GM13977 (cell line): ENCODE data around the gene GNAO1.

Source experiments
- DNase-seq: peaks from one replicate; pipeline ENCODE4 v3.0.0; 2012; ENCODE audit warnings: low spot score
- in situ Hi-C: fragments of 300-500 bp; cut with MboI; formaldehyde crosslinking; loops from one replicate; pipeline ENCODE4 v1.12.0; 2022; ENCODE audit warnings: low sequenced_read_pairs, low pct_unique_long_range_greater_than_20kb, mixed read lengths, inconsistent platforms; ENCODE audit not compliant: unreplicated experiment
- TF ChIP-seq, protein P1 (sequence below): IDR thresholded peaks from 2 replicates; pipeline ENCODE4 v1.5.1; 2012; ENCODE audit warnings: mild to moderate bottlenecking, control low read depth; ENCODE audit not compliant: insufficient read depth; ENCODE audit errors: extremely low read depth, missing control alignments

Gene GNAO1

GRCh38 chr16:56163938-56164337 lies 27.4 kb upstream of the GNAO1 start:
- DNase-seq = peak; percentile 19
- TF ChIP-seq, protein P1, sequence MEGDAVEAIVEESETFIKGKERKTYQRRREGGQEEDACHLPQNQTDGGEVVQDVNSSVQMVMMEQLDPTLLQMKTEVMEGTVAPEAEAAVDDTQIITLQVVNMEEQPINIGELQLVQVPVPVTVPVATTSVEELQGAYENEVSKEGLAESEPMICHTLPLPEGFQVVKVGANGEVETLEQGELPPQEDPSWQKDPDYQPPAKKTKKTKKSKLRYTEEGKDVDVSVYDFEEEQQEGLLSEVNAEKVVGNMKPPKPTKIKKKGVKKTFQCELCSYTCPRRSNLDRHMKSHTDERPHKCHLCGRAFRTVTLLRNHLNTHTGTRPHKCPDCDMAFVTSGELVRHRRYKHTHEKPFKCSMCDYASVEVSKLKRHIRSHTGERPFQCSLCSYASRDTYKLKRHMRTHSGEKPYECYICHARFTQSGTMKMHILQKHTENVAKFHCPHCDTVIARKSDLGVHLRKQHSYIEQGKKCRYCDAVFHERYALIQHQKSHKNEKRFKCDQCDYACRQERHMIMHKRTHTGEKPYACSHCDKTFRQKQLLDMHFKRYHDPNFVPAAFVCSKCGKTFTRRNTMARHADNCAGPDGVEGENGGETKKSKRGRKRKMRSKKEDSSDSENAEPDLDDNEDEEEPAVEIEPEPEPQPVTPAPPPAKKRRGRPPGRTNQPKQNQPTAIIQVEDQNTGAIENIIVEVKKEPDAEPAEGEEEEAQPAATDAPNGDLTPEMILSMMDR = no peak
- in situ Hi-C loops = no loop called here

- in situ Hi-C loops = no loop called here
- no peak for DNase-seq
- TF ChIP-seq, protein P1 = no peak
Measured at GRCh38 chr16:56164636-56165035, 26.7 kb upstream of the GNAO1 start.

- TF ChIP-seq, protein P1 = no peak
- in situ Hi-C loops = no loop called here
Measured at GRCh38 chr16:56174411-56174810, 16.9 kb upstream of the GNAO1 start.

GRCh38 chr16:56181401-56181800 lies 9.9 kb upstream of the GNAO1 start:
- in situ Hi-C loops = no loop called here
- no peak for DNase-seq
- TF ChIP-seq, protein P1 = no peak

More at GRCh38 chr16:56174411-56174810, 16.9 kb upstream of the GNAO1 start:
- no peak for DNase-seq

DNA sequence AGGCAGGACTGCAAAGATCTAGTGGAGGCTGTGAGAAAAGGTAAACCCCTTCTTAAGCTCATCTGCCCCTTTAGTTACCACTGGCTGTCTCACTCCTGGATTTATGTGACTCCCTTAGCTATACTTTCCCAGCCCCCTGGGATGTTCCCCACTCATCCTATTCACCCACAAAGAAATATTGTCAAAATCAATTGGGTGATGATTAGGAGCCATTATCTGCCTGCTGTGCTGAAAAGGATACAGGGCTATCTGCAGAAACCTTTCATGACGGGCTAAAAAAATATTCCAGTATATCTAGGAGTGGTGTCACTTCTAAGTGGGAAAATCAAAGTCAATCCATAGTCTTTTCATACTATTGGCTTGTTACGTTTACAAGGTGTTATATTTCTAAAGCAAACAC lies 8.0 kb upstream of the GNAO1 start:
- TF ChIP-seq, protein P1 = no peak
- in situ Hi-C loops = no loop called here
- DNase-seq = no peak

DNA sequence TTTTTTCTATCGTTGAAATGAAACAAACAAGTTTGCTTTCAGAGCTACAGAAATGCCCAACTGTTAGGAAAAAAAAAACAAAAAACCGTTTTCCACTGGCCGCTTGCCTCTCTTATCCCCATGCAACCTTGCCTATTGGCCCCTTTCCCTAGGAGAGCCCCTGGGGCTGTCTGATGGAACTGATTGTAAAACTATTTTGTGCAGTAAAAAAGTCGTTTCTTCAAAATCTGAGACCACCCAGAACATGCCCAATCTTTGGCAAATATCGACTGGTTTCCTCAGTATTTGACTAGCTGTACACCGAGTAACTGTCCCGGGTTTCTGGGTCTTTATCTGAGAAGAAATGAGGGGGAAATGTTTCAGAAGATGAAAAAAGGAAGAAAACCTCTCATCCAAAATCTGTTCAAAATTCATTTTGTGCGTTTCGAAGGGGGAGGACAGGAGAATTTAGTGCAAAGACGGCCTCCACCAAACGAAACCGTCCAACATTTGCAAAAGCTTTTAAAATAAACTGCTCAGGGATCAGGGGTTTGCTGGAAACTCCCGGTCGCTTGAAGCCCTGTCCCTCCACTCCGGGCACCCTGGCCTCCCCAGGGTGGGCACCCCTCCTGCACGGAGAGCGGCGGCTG lies 1.1 kb upstream of the GNAO1 start:
- in situ Hi-C loops = no loop called here
- no peak for DNase-seq
- TF ChIP-seq, protein P1 = no peak

GRCh38 chr16:56190677-56191155 lies 573 bp upstream of the GNAO1 start:
- in situ Hi-C loops = no loop called here
- DNase-seq = no peak
- TF ChIP-seq, protein P1 = no peak
